Stimulated activated CD8-positive, alpha-beta memory T cell treated with anti-CD3 and anti-CD28 coated beads, Interleukin-4, amount 100 ng/mL, for 1 hour (primary cell): Measurements from ENCODE around the gene LRRC70.

Experiments
- DNase-seq, 2 donors: peaks; one replicate each; pipeline ENCODE4 v3.0.0-alpha.2; 2020; ENCODE audit warnings: low read depth in 2 of 2, low spot score in 1 of 2

Gene LRRC70

DNA sequence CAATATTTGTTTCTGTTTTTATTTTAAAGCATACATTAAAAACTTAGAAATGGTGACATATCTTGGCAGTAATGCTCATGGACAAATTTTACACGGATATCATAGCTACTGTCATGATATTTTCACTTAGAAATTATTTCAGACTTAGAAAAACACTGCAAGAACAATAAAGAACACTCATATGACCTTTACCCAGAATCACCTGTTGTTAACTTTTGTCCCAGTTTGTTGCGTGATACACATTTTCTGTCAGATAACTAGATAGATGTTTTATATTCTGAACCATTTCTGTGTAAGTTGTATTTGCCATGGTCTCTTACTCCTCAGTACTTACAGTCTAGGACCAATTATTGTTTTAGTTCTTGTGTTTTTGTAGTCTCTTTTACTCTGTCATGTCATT is 3.6 kb upstream of the LRRC70 start:
- no peak for DNase-seq

DNA sequence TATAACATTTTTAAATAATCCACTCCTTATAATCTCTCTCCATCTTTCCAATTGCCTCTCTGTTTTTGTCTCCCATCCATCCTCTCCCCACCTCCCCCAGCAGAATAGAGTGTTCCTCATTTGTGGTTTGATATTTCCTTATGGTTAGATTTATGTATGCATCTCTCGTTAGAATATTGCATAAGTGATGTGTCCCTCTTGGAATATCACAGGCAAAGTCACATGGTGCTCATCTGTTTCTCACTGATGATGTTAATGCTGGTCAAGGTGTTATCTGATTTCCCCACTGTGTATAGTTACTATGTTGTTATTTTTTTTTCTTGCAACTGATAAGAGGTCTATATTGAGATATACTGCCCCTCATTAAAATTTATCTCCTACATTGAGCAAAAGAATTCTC is 3.1 kb upstream of the LRRC70 start:
- DNase-seq: no peak

DNA sequence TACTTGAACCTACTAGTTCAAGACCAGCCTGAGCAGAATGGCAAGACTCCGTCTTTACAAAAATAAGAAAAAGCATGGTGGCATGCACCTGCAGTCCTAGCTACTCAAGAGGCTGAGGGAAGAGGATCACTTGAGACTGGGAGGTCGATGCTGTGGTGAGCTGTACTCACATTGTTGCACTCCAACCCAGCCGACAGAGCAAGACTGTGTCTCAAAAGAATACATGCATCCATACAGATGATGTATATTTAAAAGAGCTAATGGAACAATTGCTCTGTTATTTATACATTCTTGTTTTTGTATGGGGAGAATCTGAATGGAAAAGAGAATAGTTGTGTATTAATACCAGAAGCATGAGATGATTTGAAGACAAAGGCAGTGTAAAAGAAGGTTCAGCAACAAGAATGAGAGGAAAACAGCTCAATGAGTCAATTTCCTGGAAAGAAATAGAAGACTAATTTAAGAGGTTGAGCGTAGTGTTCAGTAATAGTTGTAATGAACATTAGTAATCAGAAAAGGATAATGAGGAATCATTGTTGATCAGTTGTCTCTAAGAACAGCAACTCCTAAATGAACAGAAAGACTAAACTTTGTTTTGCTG is 1.9 kb upstream of the LRRC70 start:
- no peak for DNase-seq

DNA sequence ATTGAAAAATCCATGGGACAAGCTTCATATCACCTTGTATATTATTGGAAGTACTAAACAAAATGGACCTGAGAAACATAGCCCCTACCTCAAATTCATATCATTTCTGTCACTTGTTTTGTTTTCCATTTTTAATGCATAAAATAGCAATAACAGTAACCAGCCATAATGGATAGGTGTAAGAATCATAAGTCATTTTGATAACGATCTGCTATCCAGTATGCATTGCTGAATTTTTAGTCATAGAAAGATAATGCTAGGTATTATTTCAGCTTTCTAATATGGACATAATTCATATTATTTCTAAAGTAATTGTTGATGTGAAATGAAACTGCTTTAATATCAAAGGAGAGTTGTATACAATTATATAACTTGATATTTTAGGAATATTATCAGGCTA is 1.1 kb upstream of the LRRC70 start:
- no peak for DNase-seq

DNA sequence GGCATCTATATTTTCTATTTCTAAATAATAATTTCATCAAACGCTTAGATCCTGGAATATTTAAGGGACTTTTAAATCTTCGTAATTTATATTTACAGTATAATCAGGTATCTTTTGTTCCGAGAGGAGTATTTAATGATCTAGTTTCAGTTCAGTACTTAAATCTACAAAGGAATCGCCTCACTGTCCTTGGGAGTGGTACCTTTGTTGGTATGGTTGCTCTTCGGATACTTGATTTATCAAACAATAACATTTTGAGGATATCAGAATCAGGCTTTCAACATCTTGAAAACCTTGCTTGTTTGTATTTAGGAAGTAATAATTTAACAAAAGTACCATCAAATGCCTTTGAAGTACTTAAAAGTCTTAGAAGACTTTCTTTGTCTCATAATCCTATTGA is 1.1 kb downstream of the LRRC70 start:
- DNase-seq: no peak

DNA sequence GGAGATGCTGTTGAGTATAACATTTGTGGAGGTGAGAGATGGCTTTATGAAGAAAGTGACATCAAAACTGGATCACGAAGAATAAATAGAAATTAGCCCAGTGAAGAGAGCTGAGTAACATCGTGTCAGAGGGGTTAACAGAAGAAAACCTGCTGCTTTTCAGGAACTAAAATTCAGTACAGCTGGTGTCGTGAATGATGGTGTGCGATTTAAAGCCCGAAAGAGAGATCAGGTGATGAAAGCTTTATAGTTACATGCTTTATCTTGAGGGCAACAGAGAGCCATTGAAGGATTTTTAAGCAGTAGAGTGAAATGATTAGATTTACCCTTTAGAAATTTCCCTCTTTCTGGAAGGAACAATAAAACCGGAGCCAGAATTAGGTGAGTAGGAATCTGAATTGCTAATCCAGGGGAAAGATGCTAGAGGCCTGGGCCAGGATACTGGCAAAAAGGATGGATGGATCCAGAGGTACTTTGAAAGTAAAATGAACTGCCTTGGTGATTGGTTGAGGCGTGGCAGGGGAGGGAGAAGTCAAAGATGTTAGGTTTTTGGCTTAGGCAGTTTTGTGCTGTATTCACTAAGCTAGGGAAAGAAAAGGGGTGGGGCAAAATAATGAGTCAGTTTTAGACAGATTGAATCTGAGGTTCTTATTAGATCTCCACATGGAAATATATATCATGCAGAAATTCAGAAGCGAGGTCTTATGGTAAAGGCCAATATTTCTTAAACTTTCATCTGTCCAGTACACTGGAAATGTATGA is 3.4 kb downstream of the LRRC70 start:
- DNase-seq: no peak

DNA sequence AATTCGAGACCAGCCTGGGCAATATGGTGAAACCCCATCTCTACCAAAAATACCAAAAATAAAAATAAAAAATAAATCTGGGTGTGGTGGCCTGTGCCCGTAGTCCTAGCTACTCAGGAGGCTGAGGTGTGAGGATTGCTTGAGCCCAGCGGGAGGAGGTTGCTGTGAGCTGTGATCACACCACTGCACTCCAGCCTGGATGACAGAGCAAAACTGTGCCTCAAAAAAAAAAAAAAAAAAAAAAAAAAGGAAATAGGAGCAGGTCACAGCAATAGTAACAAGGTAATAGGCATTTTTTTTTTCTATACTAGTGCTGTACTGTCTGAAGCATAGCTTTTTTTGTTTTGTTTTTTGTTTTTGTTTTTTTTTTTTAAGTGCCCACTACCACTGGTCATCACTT is 5.8 kb downstream of the LRRC70 start:
- DNase-seq: no peak

DNA sequence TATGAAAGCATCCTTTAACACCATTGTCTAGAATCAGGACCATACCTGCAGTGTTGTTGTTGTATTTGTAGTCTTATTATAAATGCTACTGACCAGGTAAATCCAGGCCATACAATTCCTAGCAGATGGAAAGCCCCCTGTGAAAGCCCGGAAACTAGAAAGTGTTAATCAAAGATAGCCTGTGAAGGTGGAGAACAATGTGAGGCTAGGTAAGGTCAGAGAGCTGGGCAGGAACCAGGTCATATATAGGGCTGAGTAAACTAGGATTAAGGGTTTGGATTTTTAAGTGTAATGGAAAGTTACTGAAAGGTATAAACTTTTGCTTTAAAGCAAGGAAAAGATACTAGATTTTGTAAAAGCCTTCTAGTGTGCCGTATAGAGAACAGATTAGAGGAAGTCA is 6.7 kb downstream of the LRRC70 start:
- no peak for DNase-seq

DNA sequence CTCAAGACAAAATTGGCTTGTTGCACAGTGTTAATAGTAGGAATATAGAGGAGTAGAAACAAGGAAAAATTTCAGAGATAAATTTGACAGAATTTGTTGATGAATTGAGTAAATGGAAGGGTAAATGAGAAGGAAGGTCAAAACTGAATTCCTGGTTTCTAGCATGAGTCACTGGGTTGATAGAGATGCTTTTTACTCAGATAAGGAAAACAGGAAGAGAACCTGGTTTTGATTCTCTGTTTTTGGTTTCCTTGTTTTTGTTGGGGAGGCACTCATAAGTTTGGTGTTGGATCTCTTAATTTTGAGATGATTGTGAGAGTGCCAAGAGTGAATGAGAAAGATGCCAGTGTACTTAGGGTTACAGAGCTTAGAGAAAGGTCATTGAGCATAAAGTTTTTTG is 7.1 kb downstream of the LRRC70 start:
- no peak for DNase-seq

DNA sequence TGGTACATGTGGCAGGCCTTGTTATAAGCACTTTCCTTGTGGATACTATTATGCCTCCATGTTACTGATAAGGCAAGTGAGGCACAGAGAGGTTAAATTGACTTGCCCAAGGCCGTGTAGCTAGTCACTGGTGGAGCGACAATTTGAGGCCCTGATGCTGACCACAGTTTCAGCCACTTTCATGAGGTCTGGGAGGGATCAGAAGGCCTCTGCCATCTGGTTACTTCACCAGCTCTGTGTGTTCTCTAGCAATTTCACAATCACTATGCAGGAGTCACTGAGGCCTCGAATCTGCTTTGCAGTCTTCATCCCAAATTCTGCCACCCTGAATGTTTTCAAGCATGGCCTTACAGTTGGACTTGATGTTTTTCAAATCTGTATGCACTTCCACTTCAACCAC is 9.1 kb downstream of the LRRC70 start:
- DNase-seq: no peak

DNA sequence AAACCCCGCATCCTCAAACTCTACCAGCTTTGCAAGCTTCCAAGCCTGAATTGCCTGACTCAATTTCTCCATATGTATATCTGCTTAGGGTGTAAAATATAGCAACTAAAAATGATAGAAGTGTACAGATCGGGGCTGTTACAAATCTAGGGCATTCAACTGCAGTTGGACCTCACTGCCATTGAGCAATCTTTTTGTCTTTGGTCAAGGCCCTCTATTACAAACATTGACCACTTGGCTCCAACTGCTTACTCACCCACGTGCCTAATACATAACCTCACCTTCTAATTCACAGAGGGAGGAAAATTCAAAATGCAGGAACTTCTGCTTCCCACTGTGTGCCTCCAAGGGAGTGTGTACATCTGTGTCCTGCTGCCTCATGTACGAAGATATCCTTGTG is 10.0 kb downstream of the LRRC70 start:
- no peak for DNase-seq

DNA sequence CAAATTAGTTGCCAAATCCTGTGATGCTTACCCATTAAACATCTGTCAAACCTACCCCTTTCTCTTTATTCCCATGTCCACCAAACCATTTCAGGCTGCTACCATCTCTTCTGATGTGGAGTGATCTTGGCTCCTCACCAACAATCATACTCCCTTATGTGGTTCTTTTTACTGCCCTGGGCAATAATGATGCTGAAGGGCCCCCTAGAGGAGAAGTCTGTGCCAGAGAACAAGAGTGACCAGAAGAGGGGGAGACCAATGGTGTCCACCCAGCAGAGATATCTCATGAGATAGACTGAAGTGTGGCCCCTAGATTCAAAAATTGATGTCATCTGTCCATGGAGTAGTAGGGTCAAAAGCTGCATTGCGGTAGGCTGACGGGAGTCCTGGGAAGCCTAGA is 10.9 kb downstream of the LRRC70 start:
- DNase-seq: no peak

DNA sequence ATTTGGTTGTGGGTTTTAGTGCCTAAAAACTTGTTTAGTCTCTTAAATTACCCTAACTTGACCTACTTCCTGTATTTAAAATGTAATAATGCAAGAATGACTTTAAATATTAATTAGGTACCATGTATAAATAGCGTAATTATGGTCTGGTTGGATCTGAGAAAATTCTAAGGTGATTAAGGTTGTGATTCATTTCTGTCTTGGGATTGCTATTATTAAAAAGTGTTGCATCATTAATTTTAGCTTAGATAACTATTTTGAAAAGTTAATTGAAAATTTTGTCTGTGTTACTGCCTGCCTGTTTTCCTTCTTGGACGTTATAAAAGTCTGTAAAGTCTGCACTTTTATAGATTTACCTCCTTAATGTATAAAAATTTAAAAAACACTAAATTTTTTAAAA is 11.8 kb downstream of the LRRC70 start:
- DNase-seq: no peak

DNA sequence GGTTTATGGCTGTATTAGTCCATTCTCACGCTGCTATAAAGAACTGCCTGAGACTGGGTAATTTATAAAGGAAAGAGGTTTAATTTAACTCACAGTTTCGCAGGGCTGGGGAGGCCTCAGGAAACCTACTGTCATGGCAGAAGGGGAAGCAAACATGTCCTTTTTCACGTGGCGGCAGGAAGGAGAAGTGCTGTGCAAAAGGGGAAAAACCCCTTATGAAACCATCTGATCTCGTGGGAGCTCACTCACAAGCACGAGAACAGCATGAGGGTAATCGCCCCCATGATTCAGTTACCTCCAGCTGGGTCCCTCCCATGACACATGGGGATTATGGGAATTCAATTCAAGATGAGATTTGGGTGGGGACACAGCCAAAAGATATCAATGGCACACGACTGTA is 13.9 kb downstream of the LRRC70 start:
- DNase-seq: no peak

DNA sequence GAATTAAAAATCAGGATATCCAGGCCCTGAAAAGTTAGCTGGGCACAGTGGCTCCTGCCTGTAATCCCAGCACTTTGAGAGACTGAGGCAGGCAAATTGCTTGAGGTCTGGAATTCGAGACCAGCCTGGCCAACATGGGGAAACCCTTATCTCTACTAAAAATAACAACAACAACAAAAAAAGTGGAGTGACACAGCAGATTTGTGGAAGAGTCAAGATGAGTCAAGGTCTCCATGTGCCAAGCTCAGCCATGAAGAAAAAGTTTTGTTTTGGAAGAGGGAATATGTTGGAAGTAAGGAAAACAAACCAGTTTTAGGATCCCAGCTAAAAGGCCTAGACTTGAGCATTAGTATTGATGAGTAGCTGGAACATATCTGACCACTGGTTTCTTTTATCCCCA is 14.7 kb downstream of the LRRC70 start:
- no peak for DNase-seq

DNA sequence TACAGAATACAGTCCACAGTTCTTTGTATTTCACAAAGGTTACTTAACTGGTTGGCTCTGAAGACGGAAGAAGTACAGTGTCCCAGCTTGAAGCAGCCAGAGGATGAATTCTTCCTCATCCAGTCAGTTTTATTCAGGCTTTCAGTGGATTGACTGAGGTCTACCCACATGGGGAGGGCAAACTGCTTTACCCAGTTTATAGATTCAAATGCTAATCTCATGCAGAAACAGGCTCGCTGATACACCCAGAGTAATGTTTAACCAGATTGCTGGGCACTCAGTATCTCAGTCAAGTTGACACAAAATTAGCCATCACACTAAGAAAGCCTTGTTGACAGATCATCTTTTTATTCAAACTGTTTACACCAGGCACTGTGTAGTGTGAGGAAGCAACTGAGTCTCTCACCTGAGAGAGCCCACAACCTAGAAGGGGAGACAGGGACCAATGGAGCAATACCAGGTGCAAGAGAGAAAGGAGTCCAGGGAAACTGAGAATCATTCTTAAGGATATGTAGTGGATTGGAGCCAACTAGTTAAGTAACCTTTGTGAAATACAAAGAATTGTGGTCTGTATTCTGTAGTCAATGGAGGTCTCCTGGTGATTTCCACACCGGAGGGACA is 15.9 kb downstream of the LRRC70 start:
- DNase-seq: no peak

DNA sequence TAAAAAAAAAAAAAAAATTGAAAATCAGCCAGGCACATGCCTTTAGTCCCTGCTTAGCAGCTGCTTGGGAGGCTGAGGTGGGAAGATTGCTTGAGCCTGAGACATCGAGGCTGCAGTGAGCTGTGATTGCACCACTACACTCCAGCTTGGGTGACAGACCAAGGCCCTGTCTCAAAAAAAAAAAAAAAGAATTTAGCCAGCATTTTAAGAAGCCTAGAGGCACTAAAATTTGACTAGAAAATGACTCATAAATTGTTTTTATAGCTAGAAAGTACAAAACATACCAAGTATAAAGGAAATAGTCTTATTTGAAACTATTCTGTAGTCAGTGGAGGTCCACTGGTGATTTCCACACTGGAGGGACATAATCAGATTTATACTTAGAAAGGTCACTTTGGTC is 17.5 kb downstream of the LRRC70 start:
- no peak for DNase-seq

DNA sequence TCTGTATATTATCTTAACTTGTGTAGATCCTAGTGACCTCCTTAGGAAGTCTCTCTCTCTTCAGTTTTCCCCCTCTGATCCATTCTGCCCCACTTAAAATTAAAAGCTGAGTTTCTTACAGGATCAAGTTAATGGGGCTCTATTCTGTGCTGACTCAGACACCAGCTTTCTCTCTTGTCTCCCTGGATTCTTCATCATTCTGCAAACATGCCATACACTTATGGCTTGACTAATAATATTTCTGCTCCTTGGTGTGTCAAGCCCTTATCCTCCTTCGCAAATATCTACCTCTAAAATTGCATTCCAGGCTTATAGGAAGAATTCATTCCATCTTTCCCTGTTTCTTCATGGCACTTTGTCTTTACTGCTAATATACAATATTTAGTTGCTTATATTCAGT is 18.1 kb downstream of the LRRC70 start:
- DNase-seq: no peak

DNA sequence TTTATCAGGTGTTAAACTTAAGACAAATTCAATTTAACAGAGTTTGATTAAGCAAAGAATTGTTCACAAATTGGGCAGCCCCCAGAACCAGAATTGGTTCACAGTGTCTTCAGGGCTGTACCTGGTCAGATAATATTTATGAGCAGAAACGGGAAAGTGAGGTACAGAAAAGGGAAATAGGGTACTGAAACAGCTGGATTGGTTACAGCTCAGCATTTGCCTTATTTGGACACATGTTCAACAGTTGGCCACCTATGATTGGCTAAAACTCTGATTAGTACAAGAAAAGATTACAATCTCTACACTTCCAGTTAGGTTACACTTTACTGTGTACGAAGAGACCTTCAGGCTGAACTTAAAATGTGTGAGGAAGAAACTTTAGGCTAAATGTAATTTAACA is 18.7 kb downstream of the LRRC70 start:
- no peak for DNase-seq

DNA sequence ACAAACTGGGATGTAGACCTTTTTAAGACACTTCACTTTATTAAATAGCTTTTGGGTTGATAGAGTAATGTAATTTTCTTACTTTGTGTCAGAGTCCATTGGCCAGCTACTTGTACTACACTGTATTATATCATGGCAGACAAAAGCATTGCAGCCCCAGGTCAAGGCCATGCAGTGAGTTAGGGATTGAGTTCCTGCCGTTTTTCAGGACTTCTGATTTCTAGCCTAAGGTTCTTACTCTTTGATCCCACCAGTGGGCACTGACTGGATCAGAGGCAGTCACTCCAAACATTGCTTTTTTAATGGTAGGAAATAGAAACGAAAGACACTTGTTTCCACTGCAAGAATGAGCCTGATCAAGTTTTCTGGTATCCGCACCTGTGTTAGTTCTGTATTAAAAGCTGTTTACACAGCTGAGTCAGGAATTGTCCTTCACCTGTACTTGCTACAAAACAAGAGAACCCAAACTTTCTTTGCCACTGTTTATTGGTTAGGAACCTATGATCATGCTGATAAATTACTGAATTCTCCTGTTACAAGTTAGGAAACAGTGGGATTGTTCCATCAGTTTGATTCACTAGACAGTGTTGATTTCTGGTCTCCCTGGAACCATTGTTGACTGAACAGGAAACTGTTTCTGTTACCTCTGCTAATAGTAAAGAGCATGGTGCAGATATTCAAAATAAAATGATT is 22.1 kb downstream of the LRRC70 start:
- DNase-seq: no peak

DNA sequence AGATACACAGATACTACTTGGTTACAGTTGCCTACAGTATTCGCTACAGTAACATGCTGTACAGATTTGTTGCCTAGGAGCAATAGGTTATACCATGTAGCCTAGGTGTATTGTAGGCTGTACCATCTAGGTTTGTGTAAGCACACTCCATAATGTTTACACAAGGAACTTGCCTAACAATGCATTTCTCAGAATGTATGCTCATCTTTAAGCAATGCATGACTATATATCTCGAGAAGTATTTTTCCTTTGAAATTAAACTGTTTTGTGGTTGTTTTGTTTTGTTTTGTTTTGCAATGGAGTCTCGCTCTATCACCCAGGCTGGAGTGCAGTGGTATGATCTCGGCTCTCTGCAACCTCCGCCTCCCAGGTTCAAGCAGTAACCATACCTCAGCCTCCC is 25.3 kb downstream of the LRRC70 start:
- DNase-seq: no peak

DNA sequence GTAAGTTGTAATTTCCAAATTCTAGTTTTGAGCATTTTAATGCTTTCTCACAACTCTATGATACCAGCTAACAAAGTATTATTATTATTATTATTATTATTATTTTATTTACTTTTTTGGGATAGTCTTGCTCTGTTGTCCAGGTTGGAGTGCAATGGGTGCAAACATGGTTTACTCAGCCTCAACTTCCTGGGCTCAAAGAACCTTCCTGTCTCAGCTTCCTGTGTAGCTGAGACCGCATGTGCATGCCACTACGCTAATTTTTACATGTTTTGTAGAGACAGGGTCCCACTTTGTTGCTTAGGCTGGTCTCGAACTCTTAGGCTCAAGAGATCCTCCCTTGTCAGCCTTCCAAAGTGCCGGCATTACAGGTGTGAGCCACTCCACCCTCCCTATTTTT is 27.0 kb downstream of the LRRC70 start:
- DNase-seq: no peak
